ENCODE results near the gene ARHGAP25.

- no peak for TF ChIP-seq CTCF (conservative IDR thresholded peaks at IDR 0.05 in 1 of 2, IDR thresholded peaks at IDR 0.05 in 1 of 2; ENCODE audit: low read depth in 1 of 2, low read length in 2 of 2)
- no peak for TF ChIP-seq EZH2 (IDR thresholded peaks at IDR 0.05; ENCODE audit: low read length, missing control alignments)
These were observed 14.7 kb downstream of the ARHGAP25 start for GRCh38 chr2:68749345-68749744.

Data from fibroblast of lung (primary cell).